CD14-positive monocyte (primary cell): ENCODE results near the gene ADAMTS17. TPM values are rescaled to one million over a fixed set of nuclear protein-coding genes. Genes with fewer than 3 reads are reported as not detected.

Experiments used
- DNase-seq, 3 donors: peaks; one replicate each; pipeline ENCODE4 v3.0.0-alpha.2; 2011 to 2022
- H2AFZ ChIP-seq: 2 replicates; pipeline ENCODE4 v1.6.0; 2012; ENCODE audit warnings: mild to moderate bottlenecking, low read depth, low read length, inconsistent platforms; ENCODE audit not compliant: insufficient read depth, poor library complexity, severe bottlenecking
- H3K27ac ChIP-seq, 2 donors: 1 replicate in 1 of 2; 2 replicates in 1 of 2; pipeline ENCODE4 v1.5.1; 2012 to 2013; ENCODE audit warnings: low read length in 2 of 2, control low read depth in 1 of 2, inconsistent platforms in 1 of 2, low read depth in 1 of 2, mild to moderate bottlenecking in 1 of 2
- H3K27me3 ChIP-seq, 2 donors: one replicate each; pipeline versions ENCODE4 v1.6.0 to v1.6.1; 2011 to 2013; ENCODE audit warnings: low read length in 2 of 2; ENCODE audit not compliant: control insufficient read depth in 2 of 2, insufficient read depth in 2 of 2
- H3K36me3 ChIP-seq, 2 donors: replicated peaks in 1 of 2; 1 replicate in 1 of 2; 2 replicates in 1 of 2; pipeline versions ENCODE4 v1.5.1 to v1.6.1; 2012 to 2013; ENCODE audit warnings: low read length in 2 of 2, control low read depth in 1 of 2, inconsistent platforms in 1 of 2, mild to moderate bottlenecking in 1 of 2; ENCODE audit not compliant: insufficient read depth in 2 of 2, control insufficient read depth in 1 of 2
- H3K4me1 ChIP-seq, 2 donors: 1 replicate in 1 of 2; 2 replicates in 1 of 2; pipeline versions ENCODE4 v1.5.1 to v1.6.1; 2012 to 2013; ENCODE audit warnings: low read length in 2 of 2, control low read depth in 1 of 2, inconsistent platforms in 1 of 2, mild to moderate bottlenecking in 1 of 2, moderate library complexity in 1 of 2; ENCODE audit not compliant: insufficient read depth in 2 of 2, control insufficient read depth in 1 of 2
- H3K4me2 ChIP-seq: replicated peaks from 2 replicates; pipeline ENCODE3; 2012; ENCODE audit warnings: low read length, moderate library complexity, mild to moderate bottlenecking; ENCODE audit not compliant: poor library complexity, severe bottlenecking; ENCODE audit errors: extremely low read depth
- H3K4me3 ChIP-seq, 3 experiments: fragments of 200-600 bp in 1 of 3; sonication (generic) in 1 of 3; replicated peaks in 1 of 3; 1 replicate in 2 of 3; 2 replicates in 1 of 3; pipeline ENCODE4 v1.5.1; 2011 to 2013; ENCODE audit warnings: low read length in 3 of 3, mild to moderate bottlenecking in 3 of 3, control low read depth in 2 of 3, low read depth in 2 of 3, inconsistent platforms in 1 of 3, moderate library complexity in 1 of 3
- H3K79me2 ChIP-seq: 2 replicates; pipeline ENCODE4 v1.6.0; 2012; ENCODE audit warnings: mild to moderate bottlenecking, control low read depth, inconsistent platforms, low read length, moderate library complexity; ENCODE audit not compliant: insufficient read depth
- H3K9ac ChIP-seq: 2 replicates; pipeline ENCODE4 v1.6.0; 2017; ENCODE audit warnings: low read length, mild to moderate bottlenecking; ENCODE audit not compliant: insufficient read depth, poor library complexity, severe bottlenecking
- H3K9me3 ChIP-seq, 2 donors: replicated peaks in 1 of 2; 1 replicate in 1 of 2; 2 replicates in 1 of 2; pipeline versions ENCODE4 v1.5.1 to v1.6.1; 2012 to 2013; ENCODE audit warnings: low read length in 2 of 2, control low read depth in 1 of 2; ENCODE audit not compliant: control insufficient read depth in 1 of 2, insufficient read depth in 1 of 2
- H4K20me1 ChIP-seq: 2 replicates; pipeline ENCODE4 v1.6.0; 2012; ENCODE audit warnings: mild to moderate bottlenecking, low read length, control low read depth, moderate library complexity; ENCODE audit not compliant: insufficient read depth
- H3K27ac Mint-ChIP-seq, 7 donors: one replicate each; pipeline ENCODE4 v1.8.0; 2020; ENCODE audit warnings: mild to moderate bottlenecking in 7 of 7, mixed read lengths in 7 of 7, moderate library complexity in 6 of 7, inconsistent platforms in 2 of 7
- H3K27me3 Mint-ChIP-seq, 3 donors: one replicate each; pipeline ENCODE4 v1.8.0; 2021 to 2022; ENCODE audit warnings: low read depth in 3 of 3, mild to moderate bottlenecking in 3 of 3, mixed read lengths in 3 of 3, moderate library complexity in 3 of 3, inconsistent platforms in 1 of 3
- H3K36me3 Mint-ChIP-seq, 2 donors: one replicate each; pipeline ENCODE4 v1.8.0; 2020; ENCODE audit warnings: mixed read lengths in 2 of 2, inconsistent platforms in 1 of 2, mild to moderate bottlenecking in 1 of 2
- H3K4me1 Mint-ChIP-seq: one replicate; pipeline ENCODE4 v1.8.0; 2020; ENCODE audit warnings: mild to moderate bottlenecking, mixed read lengths
- H3K4me3 Mint-ChIP-seq, 2 donors: one replicate each; pipeline ENCODE4 v1.8.0; 2020; ENCODE audit warnings: mild to moderate bottlenecking in 2 of 2, mixed read lengths in 2 of 2, moderate library complexity in 1 of 2
- H3K9me3 Mint-ChIP-seq, 7 donors: one replicate each; pipeline ENCODE4 v1.8.0; 2020 to 2022; ENCODE audit warnings: mixed read lengths in 7 of 7, mild to moderate bottlenecking in 6 of 7, moderate library complexity in 6 of 7, inconsistent platforms in 2 of 7
- CTCF ChIP-seq: fragments of 200-600 bp; IDR thresholded peaks from one replicate; pipeline ENCODE4 v1.8.0; 2022; ENCODE audit warnings: antibody characterized with exemption, mild to moderate bottlenecking
- WGBS: methylation state at CpG from one replicate; pipeline ENCODE4 v1.1.5; 2013; ENCODE audit warnings: missing lambda C conversion rate; ENCODE audit not compliant: insufficient coverage; 5-methylcytosine and 5-hydroxymethylcytosine counted together
- intact Hi-C, 2 donors: fragments of 100-400 bp; cut with micrococcal nuclease; formaldehyde crosslinking; loops; one replicate each; pipeline versions ENCODE4 v1.15.0 to v1.15.1; 2023
- polyA plus RNA-seq, 3 donors: library from polyadenylated mRNA; depleted of rRNA in 1 of 3; unstranded in 2 of 3; stranded (reverse) in 1 of 3; fragments of 300-500 nt in 2 of 3; fragments of >200 nt in 1 of 3; fragmentation: Illumina TruSeq in 2 of 3; gene quantifications; 1 replicate in 2 of 3; 2 replicates in 1 of 3; pipeline ENCODE4 v1.2.3, GENCODE V29; 2012 to 2021

Gene ADAMTS17
- polyA plus RNA-seq, 3 donors, result 0.03 to 0.25 TPM; not detected in 1

- 78% methylated on average over 3 of the region's 7 CpGs for WGBS
- H3K4me1 Mint-ChIP-seq, result no peaks in the 10 kb centered on the region
- H3K27me3 Mint-ChIP-seq, result peaks cover 0 to 3% (median 1%) of the 10 kb centered on the region in 3 donors
- Histone ChIP-seq H3K9ac (no peak overlapping the region), H3K79me2 (no peaks in the 10 kb centered on the region), H3K4me2 (no peak overlapping the region), H3K4me3 (no peak overlapping the region), H3K27ac (no peak overlapping the region), H3K27me3 (no peaks in the 10 kb centered on the region), H3K36me3 (no peaks in the 10 kb centered on the region), H4K20me1 (no peaks in the 10 kb centered on the region), H3K9me3 (peaks cover 25 to 34% of the 10 kb centered on the region in 2 donors), H3K4me1 (no peaks in the 10 kb centered on the region), H2AFZ (no peak overlapping the region)
- H3K27ac Mint-ChIP-seq, result no peak overlapping the region
- no peak for TF ChIP-seq CTCF
- H3K9me3 Mint-ChIP-seq, result peaks cover 19 to 46% (median 27%) of the 10 kb centered on the region in 7 donors
- DNase-seq, result no peak
- intact Hi-C loops, result no loop called here
- H3K4me3 Mint-ChIP-seq, result no peak overlapping the region
- H3K36me3 Mint-ChIP-seq, result no peaks in the 10 kb centered on the region
These were observed 43.5 kb downstream of the ADAMTS17 start for GRCh38 chr15:100298257-100298656.

GRCh38 chr15:100297812-100298211 is 44.0 kb downstream of the ADAMTS17 start:
- Mint-ChIP-seq H3K27me3 (peaks cover 0 to 3% (median 1%) of the 10 kb centered on the region in 3 donors), H3K4me1 (no peaks in the 10 kb centered on the region), H3K36me3 (no peaks in the 10 kb centered on the region), H3K9me3 (peaks cover 19 to 46% (median 30%) of the 10 kb centered on the region in 7 donors), H3K4me3 (no peak overlapping the region), H3K27ac (no peak overlapping the region)
- no peaks in the 10 kb centered on the region for H3K79me2 ChIP-seq
- H2AFZ ChIP-seq, result no peak overlapping the region
- H3K9ac ChIP-seq, result no peak overlapping the region
- intact Hi-C loops, result no loop called here
- 57% methylated on average over 4 of the region's 9 CpGs for WGBS
- no peak for DNase-seq
- H3K27ac ChIP-seq, result no peak overlapping the region
- no peaks in the 10 kb centered on the region for H3K4me1 ChIP-seq
- H3K27me3 ChIP-seq, result no peaks in the 10 kb centered on the region
- no peak overlapping the region for H3K4me2 ChIP-seq
- TF ChIP-seq CTCF, result no peak
- no peaks in the 10 kb centered on the region for H3K36me3 ChIP-seq
- no peak overlapping the region for H3K4me3 ChIP-seq
- H4K20me1 ChIP-seq, result no peaks in the 10 kb centered on the region
- H3K9me3 ChIP-seq, result peaks cover 25 to 37% of the 10 kb centered on the region in 2 donors
